Natural killer cell (primary cell): ENCODE data around the gene SFTPB. TPM values are rescaled to one million over a fixed set of nuclear protein-coding genes. Genes with fewer than 3 reads are reported as not detected.
A peak's percentile ranks its signal among the peaks of the same experiment; 100 is the strongest.

Experiments used
- ATAC-seq, 3 donors: fragments of 150-1000 bp in 2 of 3; fragments of 200-7000 bp in 1 of 3; cut with Tn5 transposase; 1 replicate in 1 of 3; 2 replicates in 2 of 3; pipeline ENCODE4 v1.10.0; 2021; ENCODE audit warnings: mild to moderate bottlenecking in 2 of 3, moderate library complexity in 2 of 3
- DNase-seq, 2 donors: peaks; one replicate each; pipeline versions ENCODE4 v3.0.0 to v3.0.0-alpha.2; 2013 to 2021; ENCODE audit warnings: mixed read lengths in 1 of 2
- H3K27ac ChIP-seq: one replicate; pipeline ENCODE4 v1.5.1; 2013; ENCODE audit warnings: mild to moderate bottlenecking, low read length
- H3K27me3 ChIP-seq: one replicate; pipeline ENCODE4 v1.6.1; 2013; ENCODE audit warnings: low read length; ENCODE audit not compliant: control insufficient read depth, insufficient read depth
- H3K36me3 ChIP-seq: one replicate; pipeline ENCODE4 v1.6.1; 2013; ENCODE audit warnings: low read length; ENCODE audit not compliant: control insufficient read depth, insufficient read depth
- H3K4me1 ChIP-seq: one replicate; pipeline ENCODE4 v1.6.1; 2013; ENCODE audit warnings: low read length; ENCODE audit not compliant: control insufficient read depth, insufficient read depth
- H3K4me3 ChIP-seq: one replicate; pipeline ENCODE4 v1.5.1; 2013; ENCODE audit warnings: low read length
- H3K9me3 ChIP-seq: one replicate; pipeline ENCODE4 v1.6.1; 2013; ENCODE audit warnings: low read length; ENCODE audit not compliant: control insufficient read depth, insufficient read depth
- H3K27ac Mint-ChIP-seq, 2 donors: one replicate each; pipeline ENCODE4 v1.8.0; 2022; ENCODE audit warnings: mild to moderate bottlenecking in 2 of 2, mixed read lengths in 2 of 2, moderate library complexity in 1 of 2
- H3K27me3 Mint-ChIP-seq, 2 donors: one replicate each; pipeline ENCODE4 v1.8.0; 2022; ENCODE audit warnings: low read depth in 2 of 2, mixed read lengths in 2 of 2
- H3K36me3 Mint-ChIP-seq: one replicate; pipeline ENCODE4 v1.8.0; 2022; ENCODE audit warnings: mixed read lengths
- H3K4me1 Mint-ChIP-seq, 2 donors: one replicate each; pipeline ENCODE4 v1.8.0; 2022; ENCODE audit warnings: mixed read lengths in 2 of 2
- H3K4me3 Mint-ChIP-seq: one replicate; pipeline ENCODE4 v1.8.0; 2022; ENCODE audit warnings: mild to moderate bottlenecking, moderate library complexity, mixed read lengths
- H3K9me3 Mint-ChIP-seq, 2 donors: one replicate each; pipeline ENCODE4 v1.8.0; 2022; ENCODE audit warnings: mixed read lengths in 2 of 2
- WGBS: methylation state at CpG from one replicate; pipeline ENCODE4 v1.1.7; 2013; ENCODE audit warnings: missing lambda C conversion rate; ENCODE audit not compliant: insufficient coverage; 5-methylcytosine and 5-hydroxymethylcytosine counted together
- intact Hi-C: fragments of 100-400 bp; cut with micrococcal nuclease; formaldehyde crosslinking; loops from one replicate; pipeline ENCODE4 v1.14.2; 2022
- total RNA-seq, 4 donors: library from RNA; stranded (reverse); fragments of 120-200 nt in 1 of 4; gene quantifications; one replicate each; pipeline versions ENCODE4 v1.2.3 to v1.2.4, GENCODE V29; 2013 to 2022
- TF ChIP-seq, protein P1 (sequence below): fragments of 200-600 bp; IDR thresholded peaks from one replicate; pipeline ENCODE4 v1.8.0; 2022; ENCODE audit warnings: antibody characterized with exemption

Gene SFTPB
- total RNA-seq, 3 donors from 2014 or later (not counting 1 experiment from before 2014, with no cell fraction given): not detected

DNA sequence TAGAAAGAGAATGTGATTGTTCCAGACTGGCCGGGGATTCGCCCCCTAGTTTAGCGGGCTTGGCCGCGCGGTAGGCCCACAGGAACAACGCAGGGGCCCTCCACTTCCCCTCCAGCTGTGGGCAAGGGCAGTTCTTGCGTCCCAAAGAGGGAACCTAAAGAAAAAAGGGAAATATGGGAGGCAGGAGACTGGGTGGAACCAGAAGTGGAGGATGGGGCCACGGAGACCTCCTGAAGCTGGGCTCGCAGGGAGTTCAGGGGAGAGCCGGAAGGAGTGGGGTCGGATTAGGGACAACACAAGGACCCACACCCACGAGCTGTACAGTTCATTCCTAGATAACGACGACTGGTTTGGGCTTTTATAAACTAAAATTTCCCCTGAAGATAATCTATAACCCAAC is 44.3 kb upstream of the SFTPB start:
- DNase-seq (no peak), ATAC-seq (peak in 1 of 3 donors; percentile 12)
- Mint-ChIP-seq H3K4me1 (peaks cover under 1 to 8% of the 10 kb centered on the region in 2 donors), H3K9me3 (no peaks in the 10 kb centered on the region), H3K27ac (no peak overlapping the region), H3K36me3 (no peaks in the 10 kb centered on the region), H3K27me3 (no peaks in the 10 kb centered on the region), H3K4me3 (no peak overlapping the region)
- no peak overlapping the region for H3K27ac ChIP-seq
- H3K9me3 ChIP-seq: no peaks in the 10 kb centered on the region
- no peaks in the 10 kb centered on the region for H3K36me3 ChIP-seq
- TF ChIP-seq, protein P1, sequence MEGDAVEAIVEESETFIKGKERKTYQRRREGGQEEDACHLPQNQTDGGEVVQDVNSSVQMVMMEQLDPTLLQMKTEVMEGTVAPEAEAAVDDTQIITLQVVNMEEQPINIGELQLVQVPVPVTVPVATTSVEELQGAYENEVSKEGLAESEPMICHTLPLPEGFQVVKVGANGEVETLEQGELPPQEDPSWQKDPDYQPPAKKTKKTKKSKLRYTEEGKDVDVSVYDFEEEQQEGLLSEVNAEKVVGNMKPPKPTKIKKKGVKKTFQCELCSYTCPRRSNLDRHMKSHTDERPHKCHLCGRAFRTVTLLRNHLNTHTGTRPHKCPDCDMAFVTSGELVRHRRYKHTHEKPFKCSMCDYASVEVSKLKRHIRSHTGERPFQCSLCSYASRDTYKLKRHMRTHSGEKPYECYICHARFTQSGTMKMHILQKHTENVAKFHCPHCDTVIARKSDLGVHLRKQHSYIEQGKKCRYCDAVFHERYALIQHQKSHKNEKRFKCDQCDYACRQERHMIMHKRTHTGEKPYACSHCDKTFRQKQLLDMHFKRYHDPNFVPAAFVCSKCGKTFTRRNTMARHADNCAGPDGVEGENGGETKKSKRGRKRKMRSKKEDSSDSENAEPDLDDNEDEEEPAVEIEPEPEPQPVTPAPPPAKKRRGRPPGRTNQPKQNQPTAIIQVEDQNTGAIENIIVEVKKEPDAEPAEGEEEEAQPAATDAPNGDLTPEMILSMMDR: no peak
- intact Hi-C loops: no loop called here
- peaks cover 21% of the 10 kb centered on the region for H3K4me1 ChIP-seq
- H3K27me3 ChIP-seq: no peaks in the 10 kb centered on the region
- no peak overlapping the region for H3K4me3 ChIP-seq
- WGBS: 48% methylated on average over 15 of the region's 15 CpGs

DNA sequence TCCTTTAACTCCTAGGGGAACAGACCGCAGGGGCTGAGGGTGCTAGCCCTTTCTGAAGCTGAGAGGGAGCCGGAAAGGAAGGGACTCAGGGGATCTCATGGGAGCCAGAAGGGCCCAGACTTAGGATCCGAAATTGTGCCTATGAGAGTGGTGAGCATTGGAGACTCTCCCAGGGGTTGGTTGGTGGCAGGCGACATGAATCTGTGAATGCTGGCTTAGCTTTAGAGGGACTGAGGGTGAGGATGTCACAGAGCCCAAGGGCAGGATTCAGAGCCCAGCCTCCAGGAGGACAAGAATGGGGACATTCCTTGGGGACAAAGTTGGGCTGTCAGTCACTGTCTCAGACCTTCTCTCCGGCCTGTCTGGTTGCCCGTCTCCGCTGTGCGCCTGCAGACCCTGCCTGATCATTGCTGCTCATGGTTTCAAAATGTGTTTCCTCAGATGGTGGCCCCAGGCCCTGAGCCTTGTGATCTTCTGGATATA is 43.6 kb upstream of the SFTPB start:
- peaks cover 27% of the 10 kb centered on the region for H3K4me1 ChIP-seq
- TF ChIP-seq, protein P1: no peak

DNA sequence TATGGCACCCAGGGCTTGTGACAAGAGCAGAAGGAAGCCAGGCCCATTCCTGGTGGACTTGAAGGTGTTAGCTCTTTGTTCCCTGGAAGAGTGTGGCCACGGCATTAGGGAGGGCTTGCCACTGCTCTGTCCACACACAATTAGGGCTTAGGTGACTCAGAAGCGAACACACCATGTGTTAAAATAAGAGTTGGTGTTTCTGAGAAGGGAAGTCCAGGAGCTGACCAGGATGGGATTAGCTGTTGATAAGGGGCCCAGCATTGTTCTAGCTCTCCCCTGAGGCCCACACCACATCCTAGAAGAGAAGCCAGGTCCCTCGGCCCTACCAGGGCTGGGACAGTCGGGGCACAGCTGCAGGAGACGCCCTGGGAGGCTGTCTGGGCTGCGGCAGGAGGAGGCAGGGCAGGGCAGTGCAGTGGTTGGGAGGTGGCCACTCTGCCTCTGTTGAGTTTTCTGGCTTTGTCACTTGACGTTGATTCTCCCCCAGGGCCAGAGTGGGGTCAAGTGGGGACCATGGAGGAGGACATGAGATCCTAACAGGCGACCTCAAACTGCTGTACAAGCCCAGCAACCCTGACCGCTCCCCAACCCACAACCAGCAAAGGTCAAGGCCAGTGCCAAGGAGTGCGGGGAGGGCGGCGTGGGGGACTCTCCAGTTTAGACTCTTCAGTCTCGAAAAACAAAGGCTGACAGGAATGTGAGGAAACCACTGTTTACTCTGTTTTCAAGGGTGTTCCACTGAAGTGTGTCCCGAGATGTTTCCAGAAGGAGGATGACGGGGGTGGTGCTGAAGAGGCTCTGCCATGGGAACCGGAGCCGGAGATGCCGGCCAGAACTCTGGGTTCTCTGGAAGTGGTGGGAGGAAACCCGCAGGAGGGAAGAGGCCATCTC is 42.9 kb upstream of the SFTPB start:
- peak overlapping the region; percentile 20 for H3K27ac ChIP-seq
- H3K9me3 Mint-ChIP-seq: no peaks in the 10 kb centered on the region
- no peaks in the 10 kb centered on the region for H3K27me3 Mint-ChIP-seq

More for the DNA sequence above, 43.6 kb upstream of the SFTPB start:
- Histone ChIP-seq H3K4me3 (no peak overlapping the region), H3K9me3 (no peaks in the 10 kb centered on the region), H3K27me3 (no peaks in the 10 kb centered on the region), H3K27ac (no peak overlapping the region), H3K36me3 (no peaks in the 10 kb centered on the region)
- no peak for ATAC-seq
- 94% methylated on average over 8 of the region's 8 CpGs for WGBS
- no peak overlapping the region for H3K4me3 Mint-ChIP-seq
- no peaks in the 10 kb centered on the region for H3K36me3 Mint-ChIP-seq
- intact Hi-C loops: no loop called here
- peaks cover 8 to 15% of the 10 kb centered on the region in 2 donors for H3K4me1 Mint-ChIP-seq
- no peaks in the 10 kb centered on the region for H3K27me3 Mint-ChIP-seq
- H3K9me3 Mint-ChIP-seq: no peaks in the 10 kb centered on the region
- H3K27ac Mint-ChIP-seq: peak overlapping the region in 1 of 2 donors; percentile 29
- DNase-seq: no peak

More for the DNA sequence above, 42.9 kb upstream of the SFTPB start:
- no peaks in the 10 kb centered on the region for H3K27me3 ChIP-seq
- H3K4me3 ChIP-seq: no peak overlapping the region
- DNase-seq (no peak), ATAC-seq (no peak)
- H3K4me3 Mint-ChIP-seq: no peak overlapping the region
- H3K4me1 ChIP-seq: peaks cover 34% of the 10 kb centered on the region
- TF ChIP-seq, protein P1: no peak
- H3K9me3 ChIP-seq: no peaks in the 10 kb centered on the region
- H3K4me1 Mint-ChIP-seq: peaks cover 15 to 22% of the 10 kb centered on the region in 2 donors
- H3K36me3 Mint-ChIP-seq: no peaks in the 10 kb centered on the region
- peak overlapping the region in 1 of 2 donors; percentile 29 for H3K27ac Mint-ChIP-seq
- intact Hi-C loops: no loop called here
- 81% methylated on average over 19 of the region's 19 CpGs for WGBS
- H3K36me3 ChIP-seq: no peaks in the 10 kb centered on the region
